Adrenal gland (tissue), 12 donors: ENCODE measurements around the gene ACSL5. TPM values are rescaled to one million over a fixed set of nuclear protein-coding genes. Genes with fewer than 3 reads are reported as not detected.

Experiments used
- DNase-seq, 7 donors: peaks; one replicate each; pipeline ENCODE4 v3.0.0-alpha.2; 2019 to 2020
- H3K27ac ChIP-seq, 5 donors: fragments of 200-600 bp; sonication (generic) in 4 of 5; 1 replicate in 3 of 5; 2 replicates in 2 of 5; pipeline versions ENCODE4 v1.5.1 to v1.8.0; 2016 to 2020; ENCODE audit warnings: mild to moderate bottlenecking in 1 of 5
- H3K27me3 ChIP-seq: fragments of 200-600 bp; 2 replicates; pipeline ENCODE4 v1.8.0; 2021
- H3K36me3 ChIP-seq, 2 donors: fragments of 200-600 bp; replicated peaks in 1 of 2; 1 replicate in 1 of 2; 2 replicates in 1 of 2; pipeline versions ENCODE4 v1.5.1 to v1.8.0; 2018 to 2022
- H3K4me1 ChIP-seq, 2 donors: fragments of 200-600 bp; replicated peaks in 1 of 2; 1 replicate in 1 of 2; 2 replicates in 1 of 2; pipeline versions ENCODE4 v1.5.1 to v1.8.0; 2018 to 2021
- H3K4me3 ChIP-seq, 4 donors: fragments of 200-600 bp; sonication (generic) in 3 of 4; one replicate each; pipeline ENCODE4 v1.5.1; 2016 to 2018
- H3K9me3 ChIP-seq, 3 donors: fragments of 200-600 bp; sonication (generic) in 1 of 3; replicated peaks in 1 of 3; 1 replicate in 2 of 3; 2 replicates in 1 of 3; pipeline versions ENCODE4 v1.5.1 to v1.8.0; 2016 to 2021
- CTCF ChIP-seq, 6 experiments: fragments of 450-650 bp in 4 of 6; fragments of 200-600 bp in 2 of 6; sonication (generic) in 1 of 6; IDR thresholded peaks; 1 replicate in 5 of 6; 2 replicates in 1 of 6; pipeline versions ENCODE4 v1.5.1 to v1.8.0; 2016 to 2021; ENCODE audit warnings: antibody characterized with exemption in 6 of 6, mild to moderate bottlenecking in 2 of 6, moderate library complexity in 1 of 6
- POLR2A ChIP-seq, 2 donors: fragments of 450-650 bp; IDR thresholded peaks; one replicate each; pipeline ENCODE4 v1.6.1; 2017; ENCODE audit warnings: antibody characterized with exemption in 2 of 2, mild to moderate bottlenecking in 2 of 2, moderate library complexity in 1 of 2
- WGBS, 4 donors: extraction: QIAGEN DNeasy Blood & Tissue Kit in 2 of 4; methylation state at CpG; one replicate each; pipeline versions ENCODE4 v1.1.5 to v1.1.7; 2013 to 2017; 5-methylcytosine and 5-hydroxymethylcytosine counted together
- intact Hi-C, 2 donors: fragments of 100-400 bp; cut with DNase I; formaldehyde crosslinking; loops; one replicate each; pipeline versions ENCODE4 v1.14.1 to v1.15.0; 2022 to 2023
- polyA plus RNA-seq, 3 donors: library from polyadenylated mRNA; stranded (reverse); fragments of 200-250 nt in 2 of 3; fragments of 350-450 nt in 1 of 3; fragmentation: Illumina TruSeq in 1 of 3; extraction: RNeasy Lipid Tissue Mini Kit (QIAGEN cat#74804) in 1 of 3; gene quantifications; one replicate each; pipeline ENCODE4 v1.2.3, GENCODE V29; 2013 to 2014
- total RNA-seq, 9 donors: library from RNA; depleted of rRNA in 4 of 9; stranded (reverse); fragments of >200 nt in 4 of 9; fragments of 120-200 nt in 1 of 9; fragmentation: NEBNext Ultra II Directional in 1 of 9; extraction: Animal tissue kit (Norgen Biotek cat#: 25700) in 1 of 9; gene quantifications; one replicate each; pipeline versions ENCODE4 v1.1.0 to v1.2.4, GENCODE V29; 2013 to 2023
- donor health status: healthy with polysubstance abuse.
- donor health status: Bipolar disorder and iron deficiency.
- donor health status: DM: yes; HTN: yes; CAD: no.
- donor health status: DM: no; HTN: no; CAD: no.
- donor health status: DM: no; HTN: no; CAD: no.
- donor health status: DM: yes; HTN: yes; CAD: no.

ACSL5 gene
- total and polyA plus RNA-seq, 12 donors: 2.1 to 8.6 (median 6.7) TPM

DNA sequence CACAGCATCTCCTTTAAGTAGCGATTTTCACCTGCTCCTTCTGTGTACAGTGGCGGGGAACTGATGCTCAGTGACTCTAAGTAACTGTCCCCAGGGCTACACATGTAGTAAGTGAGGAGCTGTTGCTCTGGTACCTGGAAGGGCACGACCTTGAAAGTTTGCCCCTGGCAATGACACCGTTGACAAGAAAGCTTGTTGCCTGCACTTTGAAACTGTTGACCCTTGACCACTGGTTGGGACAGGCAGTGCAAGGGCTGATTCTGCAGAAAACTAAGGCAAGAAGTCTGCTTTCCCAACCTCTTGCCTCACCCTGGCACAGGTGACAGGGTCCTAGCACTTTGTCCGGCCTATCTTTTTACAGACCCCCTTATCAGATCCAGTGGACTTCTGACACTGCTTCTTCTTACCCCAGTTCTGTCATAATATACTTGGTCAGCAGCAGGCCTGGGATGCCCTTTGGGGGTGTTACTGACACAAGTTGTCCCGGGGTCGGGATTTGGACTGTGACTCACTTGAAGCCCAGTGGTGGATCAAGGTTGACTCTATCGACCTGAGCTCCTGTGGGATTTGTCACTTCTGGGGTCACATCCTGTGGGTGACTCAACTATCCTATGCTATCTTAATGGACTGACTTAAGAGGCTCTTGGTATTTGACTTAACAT lies 5.8 kb downstream of the ACSL5 start:
- no peak for TF ChIP-seq CTCF (IDR thresholded peaks at IDR 0.05)
- TF ChIP-seq POLR2A (IDR thresholded peaks at IDR 0.05): no peak
- no peak overlapping the region for H3K4me3 ChIP-seq
- no peaks in the 10 kb centered on the region for H3K9me3 ChIP-seq
- H3K4me1 ChIP-seq: peaks cover 21 to 35% of the 10 kb centered on the region in 2 donors
- no peaks in the 10 kb centered on the region for H3K36me3 ChIP-seq
- DNase-seq: no peak
- intact Hi-C loops: no loop called here
- no peak overlapping the region for H3K27ac ChIP-seq
- no peaks in the 10 kb centered on the region for H3K27me3 ChIP-seq
- 66 to 78% (median 72%) methylated on average over 8 of the region's 8 CpGs for WGBS, 4 donors

DNA sequence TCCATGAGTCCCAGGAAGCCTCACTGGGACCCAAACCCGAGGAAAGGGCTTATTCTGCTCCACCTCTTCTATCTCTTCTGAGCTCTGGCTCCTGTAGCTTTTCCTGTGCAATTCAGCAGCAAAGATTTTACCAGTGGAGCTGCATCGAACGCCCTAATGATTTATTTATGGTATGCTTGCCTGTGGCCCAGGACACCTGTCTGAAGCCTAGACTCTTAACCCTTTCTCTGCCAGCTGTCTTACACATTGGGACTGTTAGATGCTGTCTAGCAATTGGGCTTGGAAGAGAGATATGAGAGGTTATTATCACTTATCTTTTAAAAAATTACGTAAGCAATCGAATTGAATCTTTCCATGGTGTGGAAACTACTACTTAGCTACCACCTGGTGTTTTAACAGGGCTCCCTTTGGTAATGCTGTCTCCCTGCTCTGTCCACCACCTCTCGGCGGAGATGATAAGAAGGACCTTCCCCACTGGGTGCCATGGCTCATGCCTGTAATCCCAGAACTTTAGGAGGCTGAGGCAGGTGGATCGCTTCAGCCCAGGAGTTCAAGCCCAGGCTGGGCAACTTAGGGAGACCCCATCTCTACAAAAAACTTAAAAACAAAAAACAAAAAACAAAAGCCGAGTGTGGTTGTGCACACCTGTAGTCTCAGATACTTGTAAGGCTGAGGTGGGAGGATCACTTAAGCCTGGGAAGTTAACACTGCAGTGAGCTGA lies 8.8 kb downstream of the ACSL5 start:
- Histone ChIP-seq H3K4me1 (peaks cover 12 to 16% of the 10 kb centered on the region in 2 donors), H3K4me3 (no peak overlapping the region), H3K9me3 (no peaks in the 10 kb centered on the region), H3K36me3 (no peaks in the 10 kb centered on the region), H3K27ac (peak overlapping the region in 1 of 5 donors; percentile 6), H3K27me3 (no peaks in the 10 kb centered on the region)
- WGBS, 4 donors: 64 to 73% (median 71%) methylated on average over 9 of the region's 9 CpGs
- TF ChIP-seq CTCF (IDR thresholded peaks at IDR 0.05): no peak
- TF ChIP-seq POLR2A (IDR thresholded peaks at IDR 0.05): no peak
- intact Hi-C loops: no loop called here
- no peak for DNase-seq

DNA sequence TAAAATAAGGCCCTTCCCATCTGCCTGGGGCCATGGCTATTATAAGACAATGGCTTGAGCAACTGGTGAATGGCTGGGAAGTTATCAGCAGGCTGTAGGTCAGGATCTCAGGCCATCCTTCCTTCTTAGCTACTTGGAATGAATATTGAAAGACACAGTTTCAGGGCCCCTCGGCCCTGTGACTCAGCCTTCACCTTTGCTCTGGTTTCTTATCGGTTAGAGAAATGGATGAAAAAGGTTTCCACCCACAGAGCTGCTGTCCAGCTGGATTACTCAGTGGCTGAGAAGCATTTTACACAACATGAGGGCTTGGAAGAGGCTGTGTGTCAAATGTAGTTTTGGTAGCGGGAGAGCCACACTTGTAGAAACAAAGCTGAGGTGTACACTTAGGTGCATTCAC lies 9.4 kb downstream of the ACSL5 start:
- intact Hi-C loops: no loop called here
- WGBS, 4 donors: 15 to 39% (median 24%) methylated on average over 3 of the region's 3 CpGs

More for the DNA sequence above, 9.4 kb downstream of the ACSL5 start:
- Histone ChIP-seq H3K27ac (peak overlapping the region in 2 of 5 donors; percentile 26 to 54), H3K4me1 (peaks cover 12 to 16% of the 10 kb centered on the region in 2 donors), H3K36me3 (no peaks in the 10 kb centered on the region), H3K27me3 (no peaks in the 10 kb centered on the region), H3K9me3 (no peaks in the 10 kb centered on the region), H3K4me3 (no peak overlapping the region)
- DNase-seq: peak; percentile 35 to 89 (median 80)
- peak in 1 of 6 experiments; percentile 17 for TF ChIP-seq CTCF (IDR thresholded peaks at IDR 0.05)
- no peak for TF ChIP-seq POLR2A (IDR thresholded peaks at IDR 0.05)
